RWPE2 (cell line): ENCODE data around the gene ACP7.

Source experiments
- ATAC-seq: fragments of 200-7000 bp; cut with Tn5 transposase; 3 replicates; pipeline ENCODE4 v1.9.1; 2021; ENCODE audit warnings: low read depth
- DNase-seq: peaks from one replicate; pipeline ENCODE4 v3.0.0-alpha.2; 2020; ENCODE audit warnings: low spot score
- H3K27ac ChIP-seq: fragments of 450-650 bp; 2 replicates; pipeline ENCODE4 v1.5.1; 2017; ENCODE audit warnings: mild to moderate bottlenecking; ENCODE audit not compliant: poor library complexity, severe bottlenecking
- H3K27me3 ChIP-seq: fragments of 250-450 bp; sonication (Bioruptor Pico); 2 replicates; pipeline ENCODE4 v1.5.1; 2021; ENCODE audit warnings: mild to moderate bottlenecking, moderate library complexity; ENCODE audit not compliant: insufficient read depth, poor library complexity, severe bottlenecking
- H3K36me3 ChIP-seq: fragments of 250-450 bp; sonication (Bioruptor Pico); 2 replicates; pipeline ENCODE4 v1.5.1; 2020; ENCODE audit warnings: low read depth, mild to moderate bottlenecking, moderate library complexity
- H3K4me1 ChIP-seq: fragments of 250-450 bp; sonication (Bioruptor Pico); 2 replicates; pipeline ENCODE4 v1.5.1; 2021; ENCODE audit warnings: mild to moderate bottlenecking, moderate library complexity; ENCODE audit not compliant: insufficient read depth, poor library complexity, severe bottlenecking
- H3K4me3 ChIP-seq: fragments of 250-450 bp; sonication (Bioruptor Pico); 2 replicates; pipeline ENCODE4 v1.5.1; 2021; ENCODE audit warnings: mild to moderate bottlenecking, moderate library complexity; ENCODE audit not compliant: severe bottlenecking
- H3K9me3 ChIP-seq: fragments of 250-450 bp; sonication (Bioruptor Pico); 2 replicates; pipeline ENCODE4 v1.5.1; 2021; ENCODE audit warnings: mild to moderate bottlenecking, moderate library complexity; ENCODE audit not compliant: severe bottlenecking
- TF ChIP-seq, protein P1 (sequence below): fragments of 450-650 bp; IDR thresholded peaks from one replicate; pipeline ENCODE4 v1.5.1; 2017; ENCODE audit warnings: mild to moderate bottlenecking, moderate library complexity; ENCODE audit not compliant: poor library complexity, severe bottlenecking

The ACP7 gene

DNA sequence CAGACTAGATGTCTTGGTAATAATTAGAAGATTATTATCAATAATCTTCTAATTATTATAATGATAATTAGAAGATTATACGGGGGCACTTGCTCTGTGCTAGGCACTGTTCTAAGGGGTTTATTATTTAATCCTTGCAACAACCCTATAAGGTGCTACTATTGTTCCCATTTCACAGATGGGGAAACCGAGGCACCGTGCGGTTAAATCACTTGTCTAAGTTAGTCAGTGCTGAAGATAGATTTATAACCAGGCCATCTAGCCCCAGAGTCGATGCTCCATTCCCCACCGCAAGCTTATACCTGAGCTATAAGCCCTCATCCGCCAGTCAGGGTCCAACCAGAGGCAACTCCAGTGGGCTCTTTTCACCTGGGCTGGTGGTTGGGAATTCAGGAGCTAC lies 2.0 kb upstream of the ACP7 start:
- H3K27ac ChIP-seq: no peak overlapping the region
- peak overlapping the region; percentile 44 for H3K4me3 ChIP-seq
- peaks cover 6% of the 10 kb centered on the region for H3K36me3 ChIP-seq
- peaks cover 15% of the 10 kb centered on the region for H3K4me1 ChIP-seq
- no peaks in the 10 kb centered on the region for H3K9me3 ChIP-seq
- H3K27me3 ChIP-seq: no peaks in the 10 kb centered on the region
- ATAC-seq (no peak), DNase-seq (no peak)
- TF ChIP-seq, protein P1, sequence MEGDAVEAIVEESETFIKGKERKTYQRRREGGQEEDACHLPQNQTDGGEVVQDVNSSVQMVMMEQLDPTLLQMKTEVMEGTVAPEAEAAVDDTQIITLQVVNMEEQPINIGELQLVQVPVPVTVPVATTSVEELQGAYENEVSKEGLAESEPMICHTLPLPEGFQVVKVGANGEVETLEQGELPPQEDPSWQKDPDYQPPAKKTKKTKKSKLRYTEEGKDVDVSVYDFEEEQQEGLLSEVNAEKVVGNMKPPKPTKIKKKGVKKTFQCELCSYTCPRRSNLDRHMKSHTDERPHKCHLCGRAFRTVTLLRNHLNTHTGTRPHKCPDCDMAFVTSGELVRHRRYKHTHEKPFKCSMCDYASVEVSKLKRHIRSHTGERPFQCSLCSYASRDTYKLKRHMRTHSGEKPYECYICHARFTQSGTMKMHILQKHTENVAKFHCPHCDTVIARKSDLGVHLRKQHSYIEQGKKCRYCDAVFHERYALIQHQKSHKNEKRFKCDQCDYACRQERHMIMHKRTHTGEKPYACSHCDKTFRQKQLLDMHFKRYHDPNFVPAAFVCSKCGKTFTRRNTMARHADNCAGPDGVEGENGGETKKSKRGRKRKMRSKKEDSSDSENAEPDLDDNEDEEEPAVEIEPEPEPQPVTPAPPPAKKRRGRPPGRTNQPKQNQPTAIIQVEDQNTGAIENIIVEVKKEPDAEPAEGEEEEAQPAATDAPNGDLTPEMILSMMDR: no peak

DNA sequence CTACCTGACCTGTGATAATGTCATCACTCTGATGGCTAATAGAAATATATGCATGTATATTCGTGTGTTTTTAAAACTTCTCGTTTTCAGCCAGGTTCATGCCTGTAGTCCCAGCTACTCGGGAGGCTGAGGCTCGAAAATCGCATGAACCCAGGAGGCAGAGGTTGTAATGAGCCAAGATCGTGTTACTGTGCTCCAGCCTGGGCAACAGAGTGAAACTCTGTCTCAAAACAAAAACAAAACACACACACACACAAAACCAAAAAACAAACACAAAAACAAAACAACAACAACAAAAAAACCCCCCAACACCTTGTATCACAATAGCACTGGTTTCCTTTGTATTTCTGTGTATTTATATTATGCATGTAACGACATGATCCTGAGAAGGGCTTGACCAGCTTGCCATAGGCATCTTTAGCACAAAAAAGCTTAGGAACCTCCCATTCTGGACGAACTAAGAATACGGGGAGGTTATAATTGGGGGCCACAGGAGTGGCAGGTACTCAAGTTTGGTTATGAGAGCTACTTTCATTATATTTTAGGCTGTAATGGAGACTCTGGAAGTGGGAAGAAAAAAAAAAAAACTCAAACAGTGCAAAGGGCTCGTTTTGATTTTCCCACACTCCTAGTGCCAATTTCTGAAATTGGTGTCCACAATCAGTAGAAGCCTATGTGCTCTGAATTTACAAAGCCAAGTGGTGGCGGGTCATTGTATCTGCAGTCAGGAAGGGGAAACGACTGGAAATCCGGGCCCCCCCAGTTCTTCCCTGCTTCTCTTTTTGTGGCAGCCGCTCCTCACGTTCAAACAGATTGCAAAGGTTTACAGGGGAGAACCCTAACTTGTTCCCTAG lies 1.2 kb upstream of the ACP7 start:
- Histone ChIP-seq H3K4me3 (peak overlapping the region; percentile 44), H3K27me3 (no peaks in the 10 kb centered on the region), H3K4me1 (peaks cover 15% of the 10 kb centered on the region), H3K36me3 (no peaks in the 10 kb centered on the region), H3K27ac (peak overlapping the region; percentile 14), H3K9me3 (no peaks in the 10 kb centered on the region)
- no peak for ATAC-seq
- DNase-seq: no peak
- TF ChIP-seq, protein P1: no peak

DNA sequence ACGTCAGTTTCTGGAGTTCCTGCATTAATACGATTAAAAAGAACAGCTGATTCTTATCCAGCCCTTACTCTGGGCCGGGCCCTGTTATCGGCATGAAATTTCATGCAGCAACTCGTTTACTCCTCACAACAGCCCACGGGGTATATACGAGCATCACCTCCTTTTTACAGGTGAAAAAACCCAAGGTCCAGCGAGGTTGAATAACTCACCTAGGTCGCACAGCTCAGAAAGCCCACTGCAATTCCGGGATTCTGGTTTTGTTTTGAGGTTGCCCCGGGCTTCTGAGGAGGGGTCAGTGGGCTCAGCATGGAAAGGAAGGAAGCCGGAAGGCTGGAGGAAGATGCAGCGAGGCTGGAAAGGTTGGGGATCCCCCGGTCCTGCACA lies 577 bp upstream of the ACP7 start:
- TF ChIP-seq, protein P1: no peak
- no peak for DNase-seq
- Histone ChIP-seq H3K27ac (peak overlapping the region; percentile 14), H3K4me3 (peak overlapping the region; percentile 44), H3K9me3 (no peaks in the 10 kb centered on the region), H3K4me1 (peaks cover 15% of the 10 kb centered on the region), H3K27me3 (no peaks in the 10 kb centered on the region), H3K36me3 (no peaks in the 10 kb centered on the region)
- peak; percentile 5; the same call in 2 of the 3 replicates for ATAC-seq

DNA sequence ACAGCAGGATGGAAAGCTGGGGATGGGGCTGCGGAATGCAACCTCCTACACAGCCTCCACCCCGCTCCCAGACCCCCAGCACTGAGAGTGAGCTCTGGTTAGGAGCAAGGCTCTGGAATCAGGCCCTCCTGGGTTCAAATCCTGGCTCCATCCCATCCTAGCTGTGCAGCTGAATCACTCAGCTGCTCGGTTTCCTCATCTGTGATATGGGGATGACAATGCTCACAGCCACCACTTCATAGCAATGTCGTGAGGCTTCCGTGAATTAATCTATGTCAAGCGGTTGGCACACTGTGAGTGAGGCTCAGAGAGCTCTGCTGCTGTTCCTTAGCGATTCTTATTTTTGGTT lies 538 bp downstream of the ACP7 start:
- Histone ChIP-seq H3K27ac (no peak overlapping the region), H3K4me1 (peaks cover 8% of the 10 kb centered on the region), H3K27me3 (no peaks in the 10 kb centered on the region), H3K36me3 (no peaks in the 10 kb centered on the region), H3K9me3 (no peaks in the 10 kb centered on the region), H3K4me3 (peak overlapping the region; percentile 44)
- no peak for DNase-seq
- TF ChIP-seq, protein P1: no peak
- no peak for ATAC-seq

DNA sequence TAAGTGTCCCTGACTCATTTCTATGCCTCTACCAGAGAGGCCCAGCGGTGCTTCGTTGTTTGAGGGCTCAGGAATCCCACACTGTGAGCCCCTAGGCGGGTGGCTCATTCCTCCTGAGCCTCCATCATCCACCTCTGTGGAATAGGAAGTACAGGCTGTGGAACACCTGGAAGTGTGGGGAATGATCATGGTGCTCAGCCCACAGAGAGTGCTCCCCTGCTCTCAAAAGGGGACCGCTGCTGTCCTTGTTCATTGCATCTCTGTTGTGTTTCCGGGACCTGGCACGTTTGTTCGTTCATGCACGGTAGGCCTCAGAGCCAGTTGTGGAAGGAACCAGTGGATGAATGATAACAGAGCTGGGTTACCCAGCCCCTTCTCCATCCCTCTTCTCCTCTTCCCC lies 1.2 kb downstream of the ACP7 start:
- no peaks in the 10 kb centered on the region for H3K9me3 ChIP-seq
- H3K4me1 ChIP-seq: peaks cover 8% of the 10 kb centered on the region
- H3K4me3 ChIP-seq: no peak overlapping the region
- no peak overlapping the region for H3K27ac ChIP-seq
- no peak for ATAC-seq
- TF ChIP-seq, protein P1: no peak
- no peaks in the 10 kb centered on the region for H3K27me3 ChIP-seq
- no peak for DNase-seq
- H3K36me3 ChIP-seq: no peaks in the 10 kb centered on the region
